ENCODE results near the gene CRYL1. TPM values are rescaled to one million over a fixed set of nuclear protein-coding genes. Genes with fewer than 3 reads are reported as not detected.

The CRYL1 gene
- 13.4 TPM for total RNA-seq

GRCh38 chr13:20525601-20526544 lies at the start of gene CRYL1:
Gene CRYL1 (minus strand): TSS chr13:20525857. CDS start chr13:20525794, 63 bp downstream.
- DNase-seq = peak; percentile 71

GRCh38 chr13:20573636-20574035 lies 48.0 kb upstream of the CRYL1 start:
- no peak for DNase-seq

GRCh38 chr13:20573186-20573585 lies 47.5 kb upstream of the CRYL1 start:
- no peak for DNase-seq

GRCh38 chr13:20571676-20572075 lies 46.0 kb upstream of the CRYL1 start:
- DNase-seq = no peak

DNA sequence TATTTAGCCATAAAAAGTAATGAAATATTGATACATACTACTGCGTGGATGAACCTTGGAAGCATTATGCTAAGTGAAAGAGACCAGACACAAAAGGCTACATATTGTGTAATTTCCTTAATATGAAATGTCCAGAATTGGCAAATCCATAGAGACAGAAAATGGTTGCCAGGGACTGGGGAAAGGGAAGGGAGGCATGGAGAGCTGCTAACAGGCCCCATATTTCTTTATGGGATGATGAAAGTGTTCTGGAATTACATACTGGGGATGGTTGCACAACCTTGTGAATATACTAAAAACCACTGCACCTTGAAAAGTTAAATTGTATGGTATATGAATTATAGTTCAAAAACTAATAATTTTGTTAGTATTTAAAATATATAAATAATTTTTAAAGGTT lies 44.9 kb upstream of the CRYL1 start:
- no peak for DNase-seq

GRCh38 chr13:20567881-20568528 lies 42.3 kb upstream of the CRYL1 start:
- DNase-seq = no peak

GRCh38 chr13:20566898-20567874 lies 41.5 kb upstream of the CRYL1 start, which contains the start of gene IFT88:
Gene IFT88 (plus strand): TSS chr13:20567157. CDS start chr13:20574386, 7,229 bp downstream.
- DNase-seq = peak; percentile 90

DNA sequence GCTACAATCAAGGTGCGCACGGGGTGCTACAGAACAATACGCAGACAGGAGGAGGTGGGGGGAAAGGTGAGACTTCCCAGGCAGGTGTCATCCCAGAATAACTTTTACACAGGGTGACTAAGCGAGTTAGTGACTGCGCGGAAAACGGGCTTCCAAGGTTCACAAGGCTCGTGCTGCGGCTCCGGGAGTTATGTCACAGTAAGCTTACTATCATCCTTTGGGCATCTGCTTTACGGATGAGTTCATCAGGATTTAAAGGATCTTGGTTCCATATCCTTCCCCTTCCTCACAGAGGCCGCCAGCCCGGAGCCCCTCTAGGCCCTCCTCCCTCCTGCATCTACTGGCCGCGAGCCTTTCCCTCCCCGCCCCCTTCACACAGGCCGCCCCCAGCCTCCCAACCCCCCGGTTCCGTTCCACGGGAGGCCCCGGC lies 40.8 kb upstream of the CRYL1 start:
- peak; percentile 47 for DNase-seq

DNA sequence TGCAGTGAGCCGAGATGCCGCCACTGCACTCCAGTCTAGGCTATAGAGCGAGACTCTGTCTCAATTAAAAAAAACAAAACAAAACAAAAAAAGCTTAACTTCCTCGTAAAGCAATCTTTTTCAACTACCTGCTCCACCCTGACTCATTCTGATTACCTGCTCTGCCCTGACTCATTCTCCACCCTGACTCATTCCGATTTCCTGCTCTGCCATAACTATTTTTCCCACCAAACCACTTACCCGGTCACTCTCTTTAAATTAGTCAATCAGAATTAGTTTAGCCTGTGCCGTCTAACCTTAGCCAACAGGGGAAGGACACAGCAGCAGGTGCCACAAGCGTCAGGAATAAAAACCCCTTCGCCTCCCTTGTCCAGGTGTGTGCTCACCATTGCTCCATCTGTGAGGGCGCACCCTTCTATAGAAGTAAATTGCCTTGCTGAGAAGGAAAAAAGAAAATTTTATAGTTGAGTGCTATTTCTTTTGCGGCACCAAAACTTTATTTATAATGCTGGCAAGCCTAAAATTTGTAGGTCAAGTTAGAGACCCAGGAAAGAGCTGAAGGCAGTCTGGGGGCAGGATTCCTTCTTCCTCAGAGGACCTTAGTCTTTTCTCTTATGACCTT lies 39.6 kb upstream of the CRYL1 start:
- no peak for DNase-seq

GRCh38 chr13:20561741-20562140 lies 36.1 kb upstream of the CRYL1 start:
- no peak for DNase-seq

- no peak for DNase-seq
Observed at GRCh38 chr13:20559659-20560356, 34.2 kb upstream of the CRYL1 start.

- DNase-seq = no peak
Observed at GRCh38 chr13:20558982-20559381, 33.3 kb upstream of the CRYL1 start.

DNA sequence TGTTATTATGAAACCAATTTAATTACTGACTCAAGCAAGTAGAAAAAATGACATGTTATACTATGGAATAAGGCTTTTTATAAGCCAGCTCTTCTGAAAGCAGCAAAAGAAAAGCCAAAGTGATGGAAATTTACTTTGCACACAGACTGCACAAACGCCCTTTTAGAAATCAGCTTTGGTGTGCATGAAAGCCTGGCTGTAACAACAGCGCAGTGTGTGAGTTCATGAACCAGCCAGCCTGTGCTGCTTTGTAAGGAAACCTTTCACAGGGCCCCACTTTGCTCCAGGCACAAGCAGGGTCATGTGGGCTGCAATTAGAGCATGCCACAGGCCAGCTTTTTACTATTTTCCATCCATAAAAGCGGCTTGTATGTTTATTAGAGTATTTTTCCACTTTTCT lies 27.7 kb upstream of the CRYL1 start:
- peak; percentile 62 for DNase-seq

GRCh38 chr13:20550799-20551198 lies 25.1 kb upstream of the CRYL1 start:
- DNase-seq = no peak

- DNase-seq = no peak
Observed at GRCh38 chr13:20547479-20547908, 21.8 kb upstream of the CRYL1 start.

DNA sequence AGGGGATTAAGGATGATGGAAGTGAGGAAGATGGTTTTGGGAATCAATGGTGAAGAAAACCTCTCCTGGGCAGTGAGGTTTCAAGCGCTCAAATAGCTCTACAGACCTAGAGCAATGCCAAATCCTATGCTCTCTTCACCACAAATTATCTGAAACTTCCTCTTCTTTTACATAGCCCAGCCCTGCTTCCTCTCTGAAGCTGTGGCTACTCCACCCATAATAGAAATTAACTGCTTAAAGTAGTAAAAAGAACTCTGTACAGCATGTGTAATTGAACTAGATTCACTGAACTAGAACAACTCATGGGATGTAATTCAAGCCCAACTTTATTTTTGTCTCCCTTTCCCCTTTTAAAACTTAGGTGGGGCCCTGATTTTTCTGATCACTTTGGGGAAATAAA lies 20.9 kb upstream of the CRYL1 start:
- DNase-seq = no peak

- DNase-seq = no peak
Observed at GRCh38 chr13:20544201-20544923, 18.7 kb upstream of the CRYL1 start.

GRCh38 chr13:20536992-20537391 lies 11.3 kb upstream of the CRYL1 start:
- DNase-seq = no peak

GRCh38 chr13:20534038-20534608 lies 8.5 kb upstream of the CRYL1 start:
- no peak for DNase-seq

GRCh38 chr13:20528452-20528851 lies 2.8 kb upstream of the CRYL1 start:
- DNase-seq = no peak

Data from occipital lobe (tissue), 2 donors.